Gastrocnemius medialis (tissue), 4 donors: ENCODE data around the gene MRPL3. TPM values are rescaled to one million over a fixed set of nuclear protein-coding genes. Genes with fewer than 3 reads are reported as not detected.
"Not testable (repeated sequence)": the region's sequence is repeated elsewhere in the genome, so short reads cannot be mapped to it uniquely, and the experiment has no call there.

Experiments used
- ATAC-seq, 2 donors: fragments of 150-250 bp; one replicate each; pipeline ENCODE4 v1.9.1; 2016
- DNase-seq, 2 donors: peaks; one replicate each; pipeline ENCODE4 v3.0.0-alpha.2; 2019
- H3K27ac ChIP-seq, 4 donors: fragments of 200-600 bp; sonication (generic); 1 replicate in 1 of 4; 2 replicates in 3 of 4; pipeline ENCODE4 v1.5.1; 2016 to 2018; ENCODE audit warnings: mild to moderate bottlenecking in 2 of 4, moderate library complexity in 1 of 4
- H3K27me3 ChIP-seq, 3 donors: fragments of 200-600 bp; sonication (generic) in 2 of 3; 1 replicate in 1 of 3; 2 replicates in 2 of 3; pipeline versions ENCODE4 v1.5.1 to v1.6.0; 2016 to 2019; ENCODE audit warnings: mild to moderate bottlenecking in 1 of 3, moderate library complexity in 1 of 3
- H3K36me3 ChIP-seq, 2 donors: fragments of 200-600 bp; sonication (generic) in 1 of 2; one replicate each; pipeline ENCODE4 v1.5.1; 2017 to 2018
- H3K4me1 ChIP-seq, 2 donors: fragments of 200-600 bp; sonication (generic) in 1 of 2; one replicate each; pipeline ENCODE4 v1.5.1; 2016 to 2017; ENCODE audit warnings: mild to moderate bottlenecking in 2 of 2
- H3K4me3 ChIP-seq, 4 donors: fragments of 200-600 bp; sonication (generic) in 3 of 4; 1 replicate in 1 of 4; 2 replicates in 3 of 4; pipeline ENCODE4 v1.5.1; 2016 to 2019; ENCODE audit warnings: mild to moderate bottlenecking in 2 of 4
- H3K9me3 ChIP-seq, 3 donors: fragments of 200-600 bp; sonication (generic) in 2 of 3; 1 replicate in 1 of 3; 2 replicates in 2 of 3; pipeline ENCODE4 v1.5.1; 2016 to 2019
- CTCF ChIP-seq, 5 experiments: fragments of 450-650 bp in 3 of 5; fragments of 200-600 bp in 2 of 5; sonication (generic) in 2 of 5; IDR thresholded peaks in 4 of 5; conservative IDR thresholded peaks in 1 of 5; 1 replicate in 4 of 5; 2 replicates in 1 of 5; pipeline ENCODE4 v1.5.1; 2016 to 2019; ENCODE audit warnings: antibody characterized with exemption in 5 of 5, mild to moderate bottlenecking in 3 of 5, moderate library complexity in 3 of 5
- POLR2A ChIP-seq, 2 donors: fragments of 450-650 bp; IDR thresholded peaks; one replicate each; pipeline ENCODE4 v1.6.1; 2017; ENCODE audit warnings: antibody characterized with exemption in 2 of 2, mild to moderate bottlenecking in 2 of 2, moderate library complexity in 2 of 2
- in situ Hi-C, 4 donors: fragments of 200-750 bp; cut with MboI; loops; one replicate each; pipeline versions ENCODE4 v1.15.0 to v1.8.0; 2017; ENCODE audit warnings: low sequenced_read_pairs in 4 of 4
- intact Hi-C: fragments of 100-400 bp; cut with DNase I; formaldehyde crosslinking; loops from one replicate; pipeline ENCODE4 v1.15.1; 2023; ENCODE audit warnings: low total_unique reads
- total RNA-seq, 4 donors: library from RNA; depleted of rRNA; stranded (reverse); fragments of >200 nt; gene quantifications; one replicate each; pipeline versions ENCODE4 v1.1.0 to v1.2.3, GENCODE V29; 2016

Gene MRPL3
- total RNA-seq, 4 donors from 2014 or later: 72.3 to 109 (median 97.1) TPM

GRCh38 chr3:131494706-131495105 is 8.1 kb downstream of the MRPL3 start:
- in situ Hi-C loops (no loop called here), intact Hi-C loops (no loop called here)
- ATAC-seq: no peak
- H3K27ac ChIP-seq: no peak overlapping the region
- TF ChIP-seq CTCF (IDR thresholded peaks at IDR 0.05 in 4 of 5, conservative IDR thresholded peaks at IDR 0.05 in 1 of 5) (no peak), POLR2A (IDR thresholded peaks at IDR 0.05) (no peak)
- H3K36me3 ChIP-seq: peaks cover 0 to 54% of the 10 kb centered on the region in 2 donors
- no peak overlapping the region for H3K4me3 ChIP-seq
- no peaks in the 10 kb centered on the region for H3K4me1 ChIP-seq
- no peak for DNase-seq
- H3K27me3 ChIP-seq: no peaks in the 10 kb centered on the region
- H3K9me3 ChIP-seq: no peaks in the 10 kb centered on the region

GRCh38 chr3:131491775-131492174 is 11.0 kb downstream of the MRPL3 start:
- H3K36me3 ChIP-seq: peaks cover 0 to 54% of the 10 kb centered on the region in 2 donors

GRCh38 chr3:131491084-131491483 is 11.7 kb downstream of the MRPL3 start:
- ATAC-seq (no peak), DNase-seq (no peak)
- Histone ChIP-seq H3K9me3 (no peaks in the 10 kb centered on the region), H3K27me3 (no peaks in the 10 kb centered on the region), H3K4me3 (no peak overlapping the region), H3K27ac (no peak overlapping the region), H3K4me1 (no peaks in the 10 kb centered on the region), H3K36me3 (peaks cover 0 to 47% of the 10 kb centered on the region in 2 donors)
- intact Hi-C loops (no loop called here), in situ Hi-C loops (no loop called here)
- no peak for TF ChIP-seq POLR2A (IDR thresholded peaks at IDR 0.05)
- no peak for TF ChIP-seq CTCF (IDR thresholded peaks at IDR 0.05 in 4 of 5, conservative IDR thresholded peaks at IDR 0.05 in 1 of 5)

More at GRCh38 chr3:131491775-131492174, 11.0 kb downstream of the MRPL3 start:
- H3K4me3 ChIP-seq: no peak overlapping the region
- in situ Hi-C loops: no loop called here
- H3K4me1 ChIP-seq: no peaks in the 10 kb centered on the region
- H3K27me3 ChIP-seq: no peaks in the 10 kb centered on the region
- H3K9me3 ChIP-seq: no peaks in the 10 kb centered on the region
- no peak for ATAC-seq
- intact Hi-C loops: no loop called here
- TF ChIP-seq POLR2A (IDR thresholded peaks at IDR 0.05): no peak
- no peak for TF ChIP-seq CTCF (IDR thresholded peaks at IDR 0.05 in 4 of 5, conservative IDR thresholded peaks at IDR 0.05 in 1 of 5)
- no peak overlapping the region for H3K27ac ChIP-seq
- DNase-seq: no peak

- DNase-seq, H3K4me1 ChIP-seq, H3K27ac ChIP-seq, intact Hi-C loops, H3K4me3 ChIP-seq, ATAC-seq, H3K27me3 ChIP-seq, in situ Hi-C loops, H3K9me3 ChIP-seq: not testable (repeated sequence)
- H3K36me3 ChIP-seq: peaks cover 0 to 39% of the 10 kb centered on the region in 2 donors
Measured at GRCh38 chr3:131486545-131486944, 16.2 kb downstream of the MRPL3 start.

GRCh38 chr3:131485119-131485518 is 17.7 kb downstream of the MRPL3 start:
- no peaks in the 10 kb centered on the region for H3K27me3 ChIP-seq
- ATAC-seq (no peak), DNase-seq (no peak)
- H3K9me3 ChIP-seq: no peaks in the 10 kb centered on the region
- no peaks in the 10 kb centered on the region for H3K4me1 ChIP-seq
- H3K27ac ChIP-seq: no peak overlapping the region
- TF ChIP-seq CTCF (IDR thresholded peaks at IDR 0.05 in 4 of 5, conservative IDR thresholded peaks at IDR 0.05 in 1 of 5): no peak
- peaks cover 0 to 37% of the 10 kb centered on the region in 2 donors for H3K36me3 ChIP-seq
- intact Hi-C loops (no loop called here), in situ Hi-C loops (no loop called here)
- no peak overlapping the region for H3K4me3 ChIP-seq
